ENCODE results near the gene SLC38A4.

- no peak for TF ChIP-seq POLR2A (IDR thresholded peaks at IDR 0.05)
- TF ChIP-seq CTCF (IDR thresholded peaks at IDR 0.05), result no peak
These were observed 27.7 kb downstream of the SLC38A4 start for GRCh38 chr12:46798056-46798455.
